Mucosa of descending colon (tissue), 3 donors: ENCODE data around the gene PIP4K2A. TPM values are rescaled to one million over a fixed set of nuclear protein-coding genes. Genes with fewer than 3 reads are reported as not detected.

Experiments
- ATAC-seq: fragments of 200-7000 bp; cut with Tn5 transposase; one replicate; pipeline ENCODE4 v1.9.1; 2020; ENCODE audit warnings: mild to moderate bottlenecking, moderate library complexity
- DNase-seq, 3 donors: peaks; one replicate each; pipeline ENCODE4 v3.0.0-alpha.2; 2020
- H3K36me3 ChIP-seq: fragments of 200-600 bp; one replicate; pipeline ENCODE4 v1.8.0; 2021; ENCODE audit warnings: low read depth, mild to moderate bottlenecking
- H3K4me1 ChIP-seq: fragments of 200-600 bp; one replicate; pipeline ENCODE4 v1.8.0; 2021; ENCODE audit warnings: low read depth, mild to moderate bottlenecking
- H3K4me3 ChIP-seq: fragments of 200-600 bp; one replicate; pipeline ENCODE4 v1.8.0; 2021; ENCODE audit warnings: mild to moderate bottlenecking
- H3K9me3 ChIP-seq: fragments of 200-600 bp; one replicate; pipeline ENCODE4 v1.8.0; 2021; ENCODE audit warnings: mild to moderate bottlenecking
- intact Hi-C, 2 donors: fragments of 100-400 bp; cut with DNase I in 1 of 2; cut with micrococcal nuclease in 1 of 2; formaldehyde crosslinking; loops; one replicate each; pipeline versions ENCODE4 v1.11.0 to v1.11.1; 2022; cut with DNase I, micrococcal nuclease
- total RNA-seq, 3 donors: library from RNA; stranded (reverse); fragmentation: NEBNext Ultra II Directional in 2 of 3; extraction: Animal tissue kit (Norgen Biotek cat#: 25700) in 2 of 3; gene quantifications; one replicate each; pipeline versions ENCODE4 v1.2.1 to v1.2.4, GENCODE V29; 2021 to 2023
- TF ChIP-seq, protein P1 (sequence below): fragments of 200-600 bp; IDR thresholded peaks from one replicate; pipeline ENCODE4 v1.8.0; 2022; ENCODE audit warnings: antibody characterized with exemption, mild to moderate bottlenecking
- donor health status: DM: no; HTN: no; CAD: no; lungs with moderate emphysema.
- donor health status: DM: no; HTN: no; CAD: no.
- donor health status: DM: no; HTN: yes; CAD: no.

The PIP4K2A gene
- total RNA-seq, 3 donors from 2014 or later: 17.2 to 29.4 (median 21.2) TPM

DNA sequence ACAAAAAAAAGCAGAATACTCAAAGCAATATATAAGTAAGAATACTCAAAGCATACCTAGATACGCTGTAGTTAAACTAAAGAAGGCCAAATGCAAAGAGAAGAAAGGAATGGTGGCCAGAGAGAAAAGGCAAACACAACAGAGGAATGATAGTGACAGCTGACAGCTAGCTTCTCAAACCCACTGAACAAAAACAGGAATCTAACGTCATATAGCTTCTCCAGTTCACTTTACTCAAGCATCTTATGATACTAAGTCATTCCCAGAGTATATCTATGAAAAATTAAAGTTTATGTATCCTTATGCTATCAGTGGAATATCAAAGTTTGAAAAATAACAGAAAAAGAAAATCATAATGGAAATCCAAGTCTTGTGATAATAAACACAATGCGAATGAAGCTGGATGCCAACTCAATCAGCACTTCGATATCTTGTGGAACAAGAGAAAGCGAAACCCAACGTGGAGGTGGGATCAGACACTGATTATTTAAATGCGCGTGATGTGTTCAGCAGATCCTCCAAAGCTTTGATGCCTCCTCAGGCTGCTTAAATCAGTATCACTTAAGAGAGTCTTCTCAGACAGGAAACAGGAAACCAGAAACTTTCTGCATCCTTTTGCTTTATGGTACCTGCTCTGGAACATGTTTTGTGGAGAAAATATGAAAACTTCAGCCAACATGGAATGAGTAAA, 102.8 kb downstream of the PIP4K2A start:
- Histone ChIP-seq H3K4me1 (peaks cover 7% of the 10 kb centered on the region), H3K9me3 (no peaks in the 10 kb centered on the region), H3K36me3 (no peaks in the 10 kb centered on the region), H3K4me3 (no peak overlapping the region)
- intact Hi-C loops: no loop called here
- TF ChIP-seq, protein P1, sequence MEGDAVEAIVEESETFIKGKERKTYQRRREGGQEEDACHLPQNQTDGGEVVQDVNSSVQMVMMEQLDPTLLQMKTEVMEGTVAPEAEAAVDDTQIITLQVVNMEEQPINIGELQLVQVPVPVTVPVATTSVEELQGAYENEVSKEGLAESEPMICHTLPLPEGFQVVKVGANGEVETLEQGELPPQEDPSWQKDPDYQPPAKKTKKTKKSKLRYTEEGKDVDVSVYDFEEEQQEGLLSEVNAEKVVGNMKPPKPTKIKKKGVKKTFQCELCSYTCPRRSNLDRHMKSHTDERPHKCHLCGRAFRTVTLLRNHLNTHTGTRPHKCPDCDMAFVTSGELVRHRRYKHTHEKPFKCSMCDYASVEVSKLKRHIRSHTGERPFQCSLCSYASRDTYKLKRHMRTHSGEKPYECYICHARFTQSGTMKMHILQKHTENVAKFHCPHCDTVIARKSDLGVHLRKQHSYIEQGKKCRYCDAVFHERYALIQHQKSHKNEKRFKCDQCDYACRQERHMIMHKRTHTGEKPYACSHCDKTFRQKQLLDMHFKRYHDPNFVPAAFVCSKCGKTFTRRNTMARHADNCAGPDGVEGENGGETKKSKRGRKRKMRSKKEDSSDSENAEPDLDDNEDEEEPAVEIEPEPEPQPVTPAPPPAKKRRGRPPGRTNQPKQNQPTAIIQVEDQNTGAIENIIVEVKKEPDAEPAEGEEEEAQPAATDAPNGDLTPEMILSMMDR: no peak
- peak; percentile 48 for ATAC-seq
- no peak for DNase-seq

DNA sequence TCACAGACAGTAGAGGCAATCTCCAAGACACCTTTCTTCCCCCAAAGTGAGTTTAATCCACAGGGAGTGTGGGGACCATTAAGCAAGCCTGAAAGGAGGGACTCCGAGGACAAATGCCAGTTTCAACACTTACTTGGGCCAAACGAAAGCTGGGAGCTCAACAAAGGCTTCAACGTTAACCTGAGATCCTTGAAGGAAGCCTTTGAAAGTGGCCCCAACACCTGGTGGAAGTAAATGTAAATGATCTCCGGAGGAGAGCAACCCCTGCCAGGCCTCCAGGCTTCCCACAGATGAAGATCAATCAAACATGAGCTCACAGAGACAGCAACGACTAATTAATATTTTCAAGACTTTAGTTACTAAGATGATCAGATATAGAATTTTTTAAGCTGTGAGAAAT, 103.8 kb downstream of the PIP4K2A start:
- no peak overlapping the region for H3K4me3 ChIP-seq
- intact Hi-C loops: no loop called here
- H3K4me1 ChIP-seq: no peaks in the 10 kb centered on the region
- no peak for ATAC-seq
- no peaks in the 10 kb centered on the region for H3K36me3 ChIP-seq
- no peaks in the 10 kb centered on the region for H3K9me3 ChIP-seq
- TF ChIP-seq, protein P1: no peak
- no peak for DNase-seq

DNA sequence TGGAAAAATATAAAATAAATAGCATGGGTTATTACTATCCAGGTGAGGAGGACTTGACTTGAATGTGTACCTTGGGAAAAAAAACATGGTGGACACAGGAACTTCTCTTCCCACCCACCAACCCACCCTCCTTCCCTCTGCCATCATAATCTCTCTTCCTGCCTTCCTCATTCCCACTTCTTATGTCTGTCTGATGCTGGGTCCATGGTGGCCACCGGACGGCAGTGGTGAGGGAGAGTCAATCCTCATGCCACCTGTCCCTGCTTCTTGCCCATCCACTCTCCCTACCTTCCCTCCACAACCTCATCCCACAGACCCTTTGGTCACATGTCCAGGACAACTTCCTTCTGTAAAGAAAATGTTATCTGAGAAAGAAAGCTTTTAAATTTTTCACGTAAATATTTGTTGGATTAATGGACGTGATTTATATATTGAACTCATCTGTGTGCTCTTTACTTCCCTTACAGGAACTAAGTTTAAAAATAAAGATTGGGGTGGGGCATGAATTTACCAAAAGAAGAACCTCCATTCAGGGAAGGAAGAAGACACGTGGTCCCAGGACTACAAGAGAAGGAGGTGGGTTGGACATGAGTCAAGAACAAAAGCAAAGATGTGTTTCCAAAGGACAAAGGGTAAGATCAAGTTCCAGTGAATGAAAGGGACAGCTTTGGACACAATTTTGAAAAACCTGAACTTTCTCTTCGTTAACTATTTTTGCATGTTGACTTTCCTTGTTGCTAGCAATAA, 104.5 kb downstream of the PIP4K2A start:
- Histone ChIP-seq H3K9me3 (no peaks in the 10 kb centered on the region), H3K4me3 (no peak overlapping the region), H3K4me1 (no peaks in the 10 kb centered on the region), H3K36me3 (no peaks in the 10 kb centered on the region)
- DNase-seq: no peak
- TF ChIP-seq, protein P1: no peak
- intact Hi-C loops: no loop called here
- ATAC-seq: no peak

DNA sequence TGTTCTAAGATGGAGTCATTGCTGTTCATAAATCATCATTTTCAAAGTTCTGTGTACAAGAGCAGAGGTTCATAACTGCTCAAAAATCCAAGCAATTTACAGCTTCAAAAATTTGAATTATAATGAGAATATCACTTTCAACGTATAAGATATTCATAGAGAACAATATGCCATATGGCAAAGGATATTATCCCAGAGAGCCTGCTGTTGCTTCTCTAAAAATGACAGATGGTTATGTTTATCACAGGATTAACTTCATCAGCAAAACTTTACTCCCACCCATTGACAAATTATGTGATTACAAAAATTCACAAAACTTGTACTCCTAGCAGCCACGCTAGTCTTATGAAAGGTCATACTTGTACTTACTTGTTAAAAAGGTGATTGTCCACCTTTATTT, 105.1 kb downstream of the PIP4K2A start:
- H3K4me3 ChIP-seq: no peak overlapping the region
- no peaks in the 10 kb centered on the region for H3K4me1 ChIP-seq
- TF ChIP-seq, protein P1: no peak
- ATAC-seq: no peak
- H3K36me3 ChIP-seq: no peaks in the 10 kb centered on the region
- intact Hi-C loops: no loop called here
- H3K9me3 ChIP-seq: no peaks in the 10 kb centered on the region
- DNase-seq: no peak

DNA sequence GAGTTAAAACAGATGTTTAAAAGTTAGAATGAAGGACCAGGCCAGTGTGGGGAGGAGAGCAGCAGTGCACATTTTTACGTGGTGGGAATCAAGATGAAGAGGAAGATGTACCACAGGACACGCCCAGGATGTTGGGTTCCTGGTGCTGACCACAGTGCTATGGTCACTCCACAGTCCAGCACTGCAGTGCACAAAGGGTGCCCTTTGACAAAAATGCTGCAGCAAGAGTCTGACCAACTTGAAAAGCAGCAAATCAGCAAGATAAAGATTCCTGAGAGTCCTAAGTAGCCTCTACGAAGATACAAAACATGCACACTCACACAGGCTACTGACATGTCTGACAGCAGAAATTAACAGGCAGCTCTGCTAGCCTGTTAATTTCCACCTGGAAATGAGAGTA, 107.1 kb downstream of the PIP4K2A start:
- Histone ChIP-seq H3K9me3 (no peaks in the 10 kb centered on the region), H3K4me3 (no peak overlapping the region), H3K36me3 (no peaks in the 10 kb centered on the region), H3K4me1 (no peaks in the 10 kb centered on the region)
- intact Hi-C loops: no loop called here
- TF ChIP-seq, protein P1: no peak
- no peak for ATAC-seq
- DNase-seq: no peak
